PC-9 (cell line): ENCODE data around the gene GJD2. TPM values are rescaled to one million over a fixed set of nuclear protein-coding genes. Genes with fewer than 3 reads are reported as not detected.

ENCODE experiments used
- BruUV-seq: library from RNA; stranded (reverse); fragments of 400-500 nt; replicated peaks from 2 replicates; lab custom pipeline; 2021; lab: Mats Ljungman, UMichigan
- CTCF ChIA-PET: fragments of 300-600 bp; sonication (Branson Sonifier 250); formaldehyde crosslinking; loops from one replicate; lab custom pipeline; 2022; ENCODE audit warnings: antibody characterized with exemption; lab: Charles Lee
- POLR2A ChIA-PET: fragments of 300-600 bp; sonication (Branson Sonifier 250); formaldehyde crosslinking; loops from one replicate; lab custom pipeline; 2022; ENCODE audit warnings: antibody characterized with exemption; ENCODE audit not compliant: unreplicated experiment; lab: Charles Lee
- DNase-seq, 2 experiments: peaks; one replicate each; pipeline versions ENCODE4 v3.0.0 to v3.0.0-alpha.2; 2015 to 2022; ENCODE audit warnings: mixed read lengths in 1 of 2
- H2AFZ ChIP-seq: fragments of 200-600 bp; sonication (generic); 2 replicates; pipeline ENCODE4 v1.8.1; 2017; ENCODE audit warnings: antibody characterized with exemption
- H3F3A ChIP-seq: fragments of 200-600 bp; sonication (generic); 2 replicates; pipeline ENCODE4 v1.8.1; 2017; ENCODE audit warnings: antibody characterized with exemption, mild to moderate bottlenecking, low read depth; ENCODE audit not compliant: insufficient read depth
- H3K27ac ChIP-seq: fragments of 200-600 bp; sonication (generic); 2 replicates; pipeline ENCODE4 v1.6.1; 2016; ENCODE audit warnings: mixed run types
- H3K27me3 ChIP-seq: fragments of 200-600 bp; sonication (generic); 2 replicates; pipeline ENCODE4 v1.6.1; 2016; ENCODE audit warnings: low read depth, mixed run types; ENCODE audit not compliant: insufficient read depth
- H3K36me3 ChIP-seq: fragments of 200-600 bp; sonication (generic); 2 replicates; pipeline ENCODE4 v1.6.1; 2016; ENCODE audit warnings: low read depth, mixed run types
- H3K4me1 ChIP-seq: fragments of 200-600 bp; sonication (generic); replicated peaks from 2 replicates; pipeline ENCODE4 v1.6.1; 2016; ENCODE audit warnings: mixed run types; ENCODE audit not compliant: insufficient read depth
- H3K4me2 ChIP-seq: fragments of 200-600 bp; sonication (generic); 2 replicates; pipeline ENCODE4 v1.6.1; 2017; ENCODE audit warnings: mixed run types
- H3K4me3 ChIP-seq: fragments of 200-600 bp; sonication (generic); 2 replicates; pipeline ENCODE4 v1.6.1; 2016; ENCODE audit warnings: mixed run types
- H3K79me2 ChIP-seq: fragments of 200-600 bp; sonication (generic); 2 replicates; pipeline ENCODE4 v1.6.1; 2017; ENCODE audit warnings: low read depth, mixed run types
- H3K9me2 ChIP-seq: fragments of 200-600 bp; sonication (generic); 2 replicates; pipeline ENCODE4 v1.8.1; 2017; ENCODE audit warnings: mild to moderate bottlenecking; ENCODE audit not compliant: insufficient read depth
- H3K9me3 ChIP-seq: fragments of 200-600 bp; sonication (generic); 2 replicates; pipeline ENCODE4 v1.8.1; 2016; ENCODE audit warnings: low read depth; ENCODE audit not compliant: insufficient read depth
- H4K20me1 ChIP-seq: fragments of 200-600 bp; sonication (generic); 2 replicates; pipeline ENCODE4 v1.8.1; 2017; ENCODE audit not compliant: insufficient read depth
- EZH2 ChIP-seq: fragments of 200-600 bp; sonication (generic); IDR thresholded peaks from 2 replicates; pipeline ENCODE4 v1.8.0; 2017; ENCODE audit warnings: antibody characterized with exemption, low read depth
- intact Hi-C: fragments of 100-400 bp; cut with micrococcal nuclease; formaldehyde crosslinking; loops from one replicate; pipeline ENCODE4 v1.10.0; 2022; ENCODE audit not compliant: unreplicated experiment
- total RNA-seq: library from RNA; stranded (reverse); gene quantifications from 2 replicates; pipeline ENCODE4 v1.2.3, GENCODE V29; 2021
- TF ChIP-seq, protein P1 (sequence below): fragments of 200-600 bp; sonication (generic); conservative IDR thresholded peaks from 2 replicates; pipeline ENCODE4 v1.6.1; 2017; ENCODE audit warnings: mixed run types, antibody characterized with exemption, mild to moderate bottlenecking, moderate library complexity

GJD2 gene
- total RNA-seq, 1 experiment from 2014 or later: not detected

DNA sequence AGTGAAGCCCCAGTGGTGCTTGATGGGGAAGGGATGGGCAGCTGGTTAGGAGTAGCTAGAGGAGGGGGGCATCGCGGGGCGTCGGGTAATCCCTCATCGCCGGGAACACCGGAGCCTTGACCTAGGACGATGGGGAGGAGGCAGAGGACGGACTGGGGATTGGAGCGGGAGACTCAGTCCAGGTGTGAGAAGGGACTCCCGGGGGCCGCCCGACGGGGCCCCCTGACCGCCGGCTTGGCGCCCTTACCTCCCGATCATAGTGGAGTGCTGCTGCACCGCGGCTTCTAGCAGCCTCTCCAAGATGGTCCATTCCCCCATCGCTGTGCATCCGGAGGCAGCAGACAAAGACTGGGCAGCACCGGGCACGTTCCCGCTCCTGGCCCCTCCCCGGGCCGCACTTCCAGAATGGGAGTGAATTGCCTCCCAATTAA lies 612 bp downstream of the GJD2 start:
- CTCF ChIA-PET: no interaction called here
- H3K4me2 ChIP-seq: no peak overlapping the region

DNA sequence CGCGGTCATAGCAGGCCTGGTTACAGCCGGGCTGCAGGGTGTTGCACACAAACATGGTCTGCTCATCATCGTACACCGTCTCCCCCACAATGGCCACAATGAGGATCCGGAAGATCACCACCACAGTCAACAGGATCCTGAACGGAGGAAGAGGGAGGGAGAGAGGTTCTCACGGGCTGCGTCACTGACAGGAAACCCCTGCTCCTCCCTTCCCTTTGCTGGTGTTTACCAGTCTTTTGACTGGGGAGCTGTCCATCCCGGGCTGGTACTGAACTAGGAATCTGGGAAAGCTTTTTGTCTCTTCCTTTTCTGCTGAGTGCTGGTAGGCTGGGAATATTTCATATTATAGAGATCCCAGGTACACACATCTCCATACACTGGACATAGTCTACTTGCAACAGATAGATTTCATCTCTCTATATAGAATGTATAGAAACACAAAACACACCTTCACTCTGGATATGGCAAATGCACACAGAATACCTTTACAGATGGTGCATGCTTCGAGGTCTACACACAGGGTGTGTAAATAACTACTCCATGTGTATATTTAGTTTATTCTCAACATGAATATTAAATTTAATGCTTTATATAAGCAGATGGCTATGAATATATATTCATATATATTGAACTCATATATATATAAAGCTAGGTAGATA lies 1.4 kb downstream of the GJD2 start:
- intact Hi-C loops: no loop called here
- BruUV-seq: no TSS peak
- ChIA-PET POLR2A (no interaction called here), CTCF (no interaction called here)
- H3K9me3 ChIP-seq: no peaks in the 10 kb centered on the region
- H3K9me2 ChIP-seq: no peaks in the 10 kb centered on the region
- peak in 1 of 2 experiments; percentile 15 for DNase-seq
- H3K4me1 ChIP-seq: no peaks in the 10 kb centered on the region
- H3K4me2 ChIP-seq: no peak overlapping the region
- H2AFZ ChIP-seq: no peak overlapping the region
- TF ChIP-seq EZH2: no peak
- TF ChIP-seq, protein P1, sequence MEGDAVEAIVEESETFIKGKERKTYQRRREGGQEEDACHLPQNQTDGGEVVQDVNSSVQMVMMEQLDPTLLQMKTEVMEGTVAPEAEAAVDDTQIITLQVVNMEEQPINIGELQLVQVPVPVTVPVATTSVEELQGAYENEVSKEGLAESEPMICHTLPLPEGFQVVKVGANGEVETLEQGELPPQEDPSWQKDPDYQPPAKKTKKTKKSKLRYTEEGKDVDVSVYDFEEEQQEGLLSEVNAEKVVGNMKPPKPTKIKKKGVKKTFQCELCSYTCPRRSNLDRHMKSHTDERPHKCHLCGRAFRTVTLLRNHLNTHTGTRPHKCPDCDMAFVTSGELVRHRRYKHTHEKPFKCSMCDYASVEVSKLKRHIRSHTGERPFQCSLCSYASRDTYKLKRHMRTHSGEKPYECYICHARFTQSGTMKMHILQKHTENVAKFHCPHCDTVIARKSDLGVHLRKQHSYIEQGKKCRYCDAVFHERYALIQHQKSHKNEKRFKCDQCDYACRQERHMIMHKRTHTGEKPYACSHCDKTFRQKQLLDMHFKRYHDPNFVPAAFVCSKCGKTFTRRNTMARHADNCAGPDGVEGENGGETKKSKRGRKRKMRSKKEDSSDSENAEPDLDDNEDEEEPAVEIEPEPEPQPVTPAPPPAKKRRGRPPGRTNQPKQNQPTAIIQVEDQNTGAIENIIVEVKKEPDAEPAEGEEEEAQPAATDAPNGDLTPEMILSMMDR: no peak
- H3K36me3 ChIP-seq: no peaks in the 10 kb centered on the region
- no peaks in the 10 kb centered on the region for H4K20me1 ChIP-seq
- H3K27ac ChIP-seq: no peak overlapping the region
- no peaks in the 10 kb centered on the region for H3F3A ChIP-seq
- H3K4me3 ChIP-seq: no peak overlapping the region
- H3K79me2 ChIP-seq: no peaks in the 10 kb centered on the region
- H3K27me3 ChIP-seq: peaks cover 40% of the 10 kb centered on the region

More for the DNA sequence above, 612 bp downstream of the GJD2 start:
- Histone ChIP-seq H3K4me3 (no peak overlapping the region), H3K4me1 (no peaks in the 10 kb centered on the region), H3F3A (no peaks in the 10 kb centered on the region), H4K20me1 (no peaks in the 10 kb centered on the region; the same call in 1 of the 2 replicates), H3K9me3 (no peaks in the 10 kb centered on the region), H3K27me3 (peaks cover 42% of the 10 kb centered on the region), H3K79me2 (no peaks in the 10 kb centered on the region), H3K27ac (no peak overlapping the region), H3K36me3 (no peaks in the 10 kb centered on the region), H3K9me2 (no peaks in the 10 kb centered on the region), H2AFZ (no peak overlapping the region)
- no TSS peak for BruUV-seq
- POLR2A ChIA-PET: no interaction called here
- TF ChIP-seq, protein P1: no peak
- no peak for TF ChIP-seq EZH2
- DNase-seq: no peak
- intact Hi-C loops: no loop called here

DNA sequence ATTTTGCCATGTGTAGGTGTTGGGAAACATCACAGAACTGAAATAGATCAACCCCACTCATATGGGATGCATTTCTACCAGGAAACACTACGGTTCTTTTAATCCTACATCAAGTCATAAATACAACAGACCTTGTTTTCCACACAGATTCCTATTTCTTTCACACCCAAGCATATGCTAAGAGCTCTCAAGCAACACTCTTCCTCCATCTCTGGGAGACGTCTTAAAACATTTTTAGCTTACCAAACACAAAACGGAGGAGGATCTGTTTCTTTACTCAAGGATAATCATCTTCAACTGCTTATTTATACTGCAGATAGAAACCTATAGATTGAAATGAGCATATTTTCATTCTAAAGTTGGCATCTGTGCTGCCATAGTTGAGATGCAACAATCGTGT lies 5.1 kb downstream of the GJD2 start:
- H3K4me3 ChIP-seq: no peak overlapping the region
- ChIA-PET CTCF (no interaction called here), POLR2A (no interaction called here)
- intact Hi-C loops: no loop called here
- no peaks in the 10 kb centered on the region for H3K9me2 ChIP-seq
- no peaks in the 10 kb centered on the region for H3K79me2 ChIP-seq
- DNase-seq: no peak
- no TSS peak for BruUV-seq
- no peaks in the 10 kb centered on the region for H3K36me3 ChIP-seq
- no peaks in the 10 kb centered on the region for H3F3A ChIP-seq
- peaks cover 30% of the 10 kb centered on the region for H3K27me3 ChIP-seq
- TF ChIP-seq, protein P1: no peak
- no peak for TF ChIP-seq EZH2
- H3K4me2 ChIP-seq: no peak overlapping the region
- H3K9me3 ChIP-seq: no peaks in the 10 kb centered on the region
- no peaks in the 10 kb centered on the region for H4K20me1 ChIP-seq
- no peak overlapping the region for H3K27ac ChIP-seq
- no peaks in the 10 kb centered on the region for H3K4me1 ChIP-seq
- no peak overlapping the region for H2AFZ ChIP-seq
